Natural killer cell (primary cell): ENCODE results near the gene SMAP1. TPM values are rescaled to one million over a fixed set of nuclear protein-coding genes. Genes with fewer than 3 reads are reported as not detected.

Source experiments
- ATAC-seq, 3 donors: fragments of 150-1000 bp in 2 of 3; fragments of 200-7000 bp in 1 of 3; cut with Tn5 transposase; 1 replicate in 1 of 3; 2 replicates in 2 of 3; pipeline ENCODE4 v1.10.0; 2021; ENCODE audit warnings: mild to moderate bottlenecking in 2 of 3, moderate library complexity in 2 of 3
- DNase-seq, 2 donors: peaks; one replicate each; pipeline versions ENCODE4 v3.0.0 to v3.0.0-alpha.2; 2013 to 2021; ENCODE audit warnings: mixed read lengths in 1 of 2
- H3K27ac ChIP-seq: one replicate; pipeline ENCODE4 v1.5.1; 2013; ENCODE audit warnings: mild to moderate bottlenecking, low read length
- H3K27me3 ChIP-seq: one replicate; pipeline ENCODE4 v1.6.1; 2013; ENCODE audit warnings: low read length; ENCODE audit not compliant: control insufficient read depth, insufficient read depth
- H3K36me3 ChIP-seq: one replicate; pipeline ENCODE4 v1.6.1; 2013; ENCODE audit warnings: low read length; ENCODE audit not compliant: control insufficient read depth, insufficient read depth
- H3K4me1 ChIP-seq: one replicate; pipeline ENCODE4 v1.6.1; 2013; ENCODE audit warnings: low read length; ENCODE audit not compliant: control insufficient read depth, insufficient read depth
- H3K4me3 ChIP-seq: one replicate; pipeline ENCODE4 v1.5.1; 2013; ENCODE audit warnings: low read length
- H3K9me3 ChIP-seq: one replicate; pipeline ENCODE4 v1.6.1; 2013; ENCODE audit warnings: low read length; ENCODE audit not compliant: control insufficient read depth, insufficient read depth
- H3K27ac Mint-ChIP-seq, 2 donors: one replicate each; pipeline ENCODE4 v1.8.0; 2022; ENCODE audit warnings: mild to moderate bottlenecking in 2 of 2, mixed read lengths in 2 of 2, moderate library complexity in 1 of 2
- H3K27me3 Mint-ChIP-seq, 2 donors: one replicate each; pipeline ENCODE4 v1.8.0; 2022; ENCODE audit warnings: low read depth in 2 of 2, mixed read lengths in 2 of 2
- H3K36me3 Mint-ChIP-seq: one replicate; pipeline ENCODE4 v1.8.0; 2022; ENCODE audit warnings: mixed read lengths
- H3K4me1 Mint-ChIP-seq, 2 donors: one replicate each; pipeline ENCODE4 v1.8.0; 2022; ENCODE audit warnings: mixed read lengths in 2 of 2
- H3K4me3 Mint-ChIP-seq: one replicate; pipeline ENCODE4 v1.8.0; 2022; ENCODE audit warnings: mild to moderate bottlenecking, moderate library complexity, mixed read lengths
- H3K9me3 Mint-ChIP-seq, 2 donors: one replicate each; pipeline ENCODE4 v1.8.0; 2022; ENCODE audit warnings: mixed read lengths in 2 of 2
- CTCF ChIP-seq: fragments of 200-600 bp; IDR thresholded peaks from one replicate; pipeline ENCODE4 v1.8.0; 2022; ENCODE audit warnings: antibody characterized with exemption
- WGBS: methylation state at CpG from one replicate; pipeline ENCODE4 v1.1.7; 2013; ENCODE audit warnings: missing lambda C conversion rate; ENCODE audit not compliant: insufficient coverage; 5-methylcytosine and 5-hydroxymethylcytosine counted together
- intact Hi-C: fragments of 100-400 bp; cut with micrococcal nuclease; formaldehyde crosslinking; loops from one replicate; pipeline ENCODE4 v1.14.2; 2022
- total RNA-seq, 4 donors: library from RNA; stranded (reverse); fragments of 120-200 nt in 1 of 4; gene quantifications; one replicate each; pipeline versions ENCODE4 v1.2.3 to v1.2.4, GENCODE V29; 2013 to 2022

SMAP1 gene
- total RNA-seq, 3 donors from 2014 or later (not counting 1 experiment from before 2014, with no cell fraction given) = 28.6 to 35.4 (median 30.6) TPM

DNA sequence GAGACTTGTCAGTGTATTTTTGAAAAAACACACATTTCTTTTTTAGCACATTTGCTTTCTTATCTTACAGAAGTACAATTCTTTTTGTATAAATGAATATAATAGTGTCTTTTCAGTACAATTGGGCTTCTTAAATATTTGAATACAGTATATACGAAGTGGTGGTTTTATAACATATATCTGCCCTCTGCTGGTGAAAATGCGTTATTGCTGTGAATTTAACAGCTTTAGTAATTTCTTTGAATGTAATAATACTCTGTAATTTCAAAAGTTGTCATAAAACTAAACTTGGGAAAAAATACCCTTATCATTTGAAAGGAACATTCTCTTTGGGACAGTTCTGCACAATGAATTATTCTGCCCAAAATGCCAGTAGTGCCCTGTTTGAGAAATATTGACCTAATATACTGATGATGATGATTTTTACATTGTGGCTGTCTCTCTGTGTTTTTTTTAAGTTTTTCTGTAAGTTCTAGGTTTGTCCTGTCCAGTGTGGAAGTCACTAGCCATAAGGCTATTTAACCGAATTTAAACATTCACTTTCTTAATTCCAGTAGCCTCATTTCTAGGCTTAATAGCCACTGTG lies 19.0 kb downstream of the SMAP1 start:
- Mint-ChIP-seq H3K36me3 (no peaks in the 10 kb centered on the region), H3K4me3 (no peak overlapping the region), H3K4me1 (peaks cover 55 to 65% of the 10 kb centered on the region in 2 donors), H3K27me3 (no peaks in the 10 kb centered on the region), H3K27ac (no peak overlapping the region), H3K9me3 (no peaks in the 10 kb centered on the region)
- Histone ChIP-seq H3K9me3 (no peaks in the 10 kb centered on the region), H3K27ac (no peak overlapping the region), H3K4me3 (no peak overlapping the region), H3K27me3 (no peaks in the 10 kb centered on the region), H3K4me1 (no peaks in the 10 kb centered on the region), H3K36me3 (no peaks in the 10 kb centered on the region)
- TF ChIP-seq CTCF = peak; percentile 93
- no CpG with 5 or more reads among the region's 3 CpGs for WGBS
- DNase-seq (peak in 1 of 2 donors; percentile 67), ATAC-seq (peak; percentile 57 to 66 (median 60))
- intact Hi-C loops = loop anchor here (1.0 to 5.0 kb wide), 4 partner anchors 140 to 464 kb away; no protein-coding TSS in a partner anchor

GRCh38 chr6:70693887-70694286 lies 26.2 kb downstream of the SMAP1 start:
- TF ChIP-seq CTCF = no peak
- H3K36me3 Mint-ChIP-seq = no peaks in the 10 kb centered on the region
- H3K27ac ChIP-seq = no peak overlapping the region
- no peak overlapping the region for H3K4me3 Mint-ChIP-seq
- no peaks in the 10 kb centered on the region for H3K9me3 Mint-ChIP-seq
- H3K4me1 ChIP-seq = peaks cover 3% of the 10 kb centered on the region
- ATAC-seq (no peak), DNase-seq (no peak)
- no peaks in the 10 kb centered on the region for H3K36me3 ChIP-seq
- H3K27me3 Mint-ChIP-seq = no peaks in the 10 kb centered on the region
- H3K4me1 Mint-ChIP-seq = peaks cover 85 to 87% of the 10 kb centered on the region in 2 donors
- no peaks in the 10 kb centered on the region for H3K9me3 ChIP-seq
- H3K27ac Mint-ChIP-seq = no peak overlapping the region
- no peaks in the 10 kb centered on the region for H3K27me3 ChIP-seq
- no peak overlapping the region for H3K4me3 ChIP-seq
- intact Hi-C loops = no loop called here
- WGBS = 18% methylated on average over 1 of the region's 1 CpG

DNA sequence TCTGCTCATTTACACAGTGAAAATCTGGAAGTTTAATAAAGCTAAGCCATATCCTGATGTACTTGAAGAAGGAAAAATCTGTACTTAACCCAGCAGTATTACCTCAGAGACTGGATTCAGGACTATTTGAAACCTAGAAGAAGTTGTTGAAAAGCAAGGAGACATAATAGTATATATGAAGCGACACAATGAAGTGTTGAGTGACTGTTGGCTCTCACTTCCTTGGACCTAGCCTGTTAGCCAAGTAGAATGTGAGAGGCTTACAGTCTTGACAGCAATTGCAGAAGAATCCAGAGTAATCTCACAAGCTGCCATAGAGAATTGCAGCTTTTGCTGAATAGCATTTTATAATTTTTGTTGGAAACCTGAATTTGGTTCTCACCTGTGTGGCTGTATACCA lies 26.7 kb downstream of the SMAP1 start:
- Mint-ChIP-seq H3K9me3 (no peaks in the 10 kb centered on the region), H3K4me1 (peaks cover 87 to 88% of the 10 kb centered on the region in 2 donors), H3K27ac (no peak overlapping the region), H3K27me3 (no peaks in the 10 kb centered on the region), H3K36me3 (no peaks in the 10 kb centered on the region), H3K4me3 (no peak overlapping the region)
- no peak overlapping the region for H3K4me3 ChIP-seq
- TF ChIP-seq CTCF = no peak
- intact Hi-C loops = no loop called here
- H3K36me3 ChIP-seq = peaks cover under 1% of the 10 kb centered on the region
- no peaks in the 10 kb centered on the region for H3K9me3 ChIP-seq
- 100% methylated on average over 1 of the region's 1 CpG for WGBS
- no peak for ATAC-seq
- no peak for DNase-seq
- peaks cover 3% of the 10 kb centered on the region for H3K4me1 ChIP-seq
- H3K27ac ChIP-seq = no peak overlapping the region
- no peaks in the 10 kb centered on the region for H3K27me3 ChIP-seq
